OCI-LY1 (cell line): ENCODE results near the gene CRYBG2.
A peak's percentile ranks its signal among the peaks of the same experiment; 100 is the strongest.

Experiments
- EZH2 ChIP-seq: fragments of 200-600 bp; sonication (generic), shearing (Covaris generic); IDR thresholded peaks from 2 replicates; pipeline ENCODE4 v1.8.0; 2017; ENCODE audit warnings: borderline replicate concordance, mixed run types, mild to moderate bottlenecking, antibody characterized with exemption, low read length, moderate library complexity, mixed read lengths
- TF ChIP-seq, protein P1 (sequence below): fragments of 200-600 bp; sonication (generic), shearing (Covaris generic); IDR thresholded peaks from 2 replicates; pipeline ENCODE4 v1.5.1; 2017; ENCODE audit warnings: mild to moderate bottlenecking, antibody characterized with exemption, low read length, moderate library complexity, mixed read lengths

GRCh38 chr1:26361605-26362122, 7.7 kb upstream of the CRYBG2 start:
- TF ChIP-seq, protein P1, sequence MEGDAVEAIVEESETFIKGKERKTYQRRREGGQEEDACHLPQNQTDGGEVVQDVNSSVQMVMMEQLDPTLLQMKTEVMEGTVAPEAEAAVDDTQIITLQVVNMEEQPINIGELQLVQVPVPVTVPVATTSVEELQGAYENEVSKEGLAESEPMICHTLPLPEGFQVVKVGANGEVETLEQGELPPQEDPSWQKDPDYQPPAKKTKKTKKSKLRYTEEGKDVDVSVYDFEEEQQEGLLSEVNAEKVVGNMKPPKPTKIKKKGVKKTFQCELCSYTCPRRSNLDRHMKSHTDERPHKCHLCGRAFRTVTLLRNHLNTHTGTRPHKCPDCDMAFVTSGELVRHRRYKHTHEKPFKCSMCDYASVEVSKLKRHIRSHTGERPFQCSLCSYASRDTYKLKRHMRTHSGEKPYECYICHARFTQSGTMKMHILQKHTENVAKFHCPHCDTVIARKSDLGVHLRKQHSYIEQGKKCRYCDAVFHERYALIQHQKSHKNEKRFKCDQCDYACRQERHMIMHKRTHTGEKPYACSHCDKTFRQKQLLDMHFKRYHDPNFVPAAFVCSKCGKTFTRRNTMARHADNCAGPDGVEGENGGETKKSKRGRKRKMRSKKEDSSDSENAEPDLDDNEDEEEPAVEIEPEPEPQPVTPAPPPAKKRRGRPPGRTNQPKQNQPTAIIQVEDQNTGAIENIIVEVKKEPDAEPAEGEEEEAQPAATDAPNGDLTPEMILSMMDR: peak; percentile 11; the same call in 1 of the 2 replicates
- no peak for TF ChIP-seq EZH2
